ENCODE measurements around the gene AGBL1.
A peak's percentile ranks its signal among the peaks of the same experiment; 100 is the strongest.

AGBL1 gene

GRCh38 chr15:86644339-86644738 lies 564.7 kb downstream of the AGBL1 start:
- TF ChIP-seq CTCF (IDR thresholded peaks at IDR 0.05; ENCODE audit: insufficient read depth, low read depth, low read length, missing control alignments) = no peak
- DNase-seq (ENCODE audit: low read depth) = no peak
- H3K4me3 ChIP-seq (ENCODE audit: low read depth, low read length) = no peak overlapping the region

- H3K4me3 ChIP-seq (ENCODE audit: low read depth, low read length) = no peak overlapping the region
- TF ChIP-seq CTCF (IDR thresholded peaks at IDR 0.05; ENCODE audit: insufficient read depth, low read depth, low read length, missing control alignments) = no peak
- DNase-seq (ENCODE audit: low read depth) = no peak
Observed at GRCh38 chr15:86645925-86646500, 566.3 kb downstream of the AGBL1 start.

GRCh38 chr15:86647810-86648440 lies 568.3 kb downstream of the AGBL1 start:
- no peak for DNase-seq (ENCODE audit: low read depth)
- no peak overlapping the region for H3K4me3 ChIP-seq (ENCODE audit: low read depth, low read length)
- no peak for TF ChIP-seq CTCF (IDR thresholded peaks at IDR 0.05; ENCODE audit: insufficient read depth, low read depth, low read length, missing control alignments)

GRCh38 chr15:86649277-86649676 lies 569.6 kb downstream of the AGBL1 start:
- no peak for DNase-seq (ENCODE audit: low read depth)
- TF ChIP-seq CTCF (IDR thresholded peaks at IDR 0.05; ENCODE audit: insufficient read depth, low read depth, low read length, missing control alignments) = no peak
- H3K4me3 ChIP-seq (ENCODE audit: low read depth, low read length) = no peak overlapping the region

GRCh38 chr15:86650094-86650493 lies 570.4 kb downstream of the AGBL1 start:
- TF ChIP-seq CTCF (IDR thresholded peaks at IDR 0.05; ENCODE audit: insufficient read depth, low read depth, low read length, missing control alignments) = no peak
- H3K4me3 ChIP-seq (ENCODE audit: low read depth, low read length) = no peak overlapping the region
- peak; percentile 26 for DNase-seq (ENCODE audit: low read depth)

- no peak for TF ChIP-seq CTCF (IDR thresholded peaks at IDR 0.05; ENCODE audit: insufficient read depth, low read depth, low read length, missing control alignments)
- H3K4me3 ChIP-seq (ENCODE audit: low read depth, low read length) = no peak overlapping the region
- DNase-seq (ENCODE audit: low read depth) = no peak
Observed at GRCh38 chr15:86653344-86654197, 573.9 kb downstream of the AGBL1 start.
